Fibroblast of skin of left biceps (primary cell): ENCODE measurements around the gene SLC39A6.

Experiments used
- DNase-seq, 2 experiments: peaks; one replicate each; pipeline ENCODE4 v3.0.0-alpha.2; 2013; ENCODE audit warnings: low read depth in 2 of 2

The SLC39A6 gene

GRCh38 chr18:36064027-36064808 lies 64.9 kb downstream of the SLC39A6 start:
- DNase-seq: no peak

- DNase-seq: no peak
Measured at GRCh38 chr18:36058674-36059073, 70.5 kb downstream of the SLC39A6 start.
